GM20431 (cell line): ENCODE measurements around the gene CRYBB3.

Experiments
- in situ Hi-C: fragments of 300-500 bp; cut with MseI, MboI; formaldehyde crosslinking; loops from one replicate; pipeline ENCODE4 v1.15.0; 2020; ENCODE audit warnings: low sequenced_read_pairs; ENCODE audit not compliant: unreplicated experiment

Gene CRYBB3

GRCh38 chr22:25174156-25174887 lies 25.3 kb upstream of the CRYBB3 start:
- in situ Hi-C loops = loop anchor here (10.0 kb wide), 1 partner anchor 100 kb away; no protein-coding TSS in a partner anchor

- in situ Hi-C loops = loop anchor here (10.0 kb wide), 1 partner anchor 100 kb away; no protein-coding TSS in a partner anchor
Measured at GRCh38 chr22:25174888-25175411, 24.7 kb upstream of the CRYBB3 start.

- in situ Hi-C loops = loop anchor here (10.0 kb wide), 1 partner anchor 101 kb away; no protein-coding TSS in a partner anchor
Measured at GRCh38 chr22:25176175-25176574, 23.5 kb upstream of the CRYBB3 start.

GRCh38 chr22:25176799-25177198 lies 22.9 kb upstream of the CRYBB3 start:
- in situ Hi-C loops = loop anchor here (10.0 kb wide), 1 partner anchor 102 kb away; no protein-coding TSS in a partner anchor

GRCh38 chr22:25177226-25177625 lies 22.4 kb upstream of the CRYBB3 start:
- in situ Hi-C loops = loop anchor here (10.0 kb wide), 1 partner anchor 102 kb away; no protein-coding TSS in a partner anchor

- in situ Hi-C loops = loop anchor here (10.0 kb wide), 1 partner anchor 103 kb away; no protein-coding TSS in a partner anchor
Measured at GRCh38 chr22:25177895-25178294, 21.8 kb upstream of the CRYBB3 start.

- in situ Hi-C loops = loop anchor here (10.0 kb wide), 1 partner anchor 104 kb away; no protein-coding TSS in a partner anchor
Measured at GRCh38 chr22:25178348-25178747, 21.3 kb upstream of the CRYBB3 start.

- in situ Hi-C loops = loop anchor here (10.0 kb wide), 1 partner anchor 104 kb away; no protein-coding TSS in a partner anchor
Measured at GRCh38 chr22:25178869-25179631, 20.6 kb upstream of the CRYBB3 start.

GRCh38 chr22:25182131-25183110 lies 17.2 kb upstream of the CRYBB3 start:
- in situ Hi-C loops = no loop called here

GRCh38 chr22:25183949-25184619 lies 15.6 kb upstream of the CRYBB3 start:
- in situ Hi-C loops = no loop called here

- in situ Hi-C loops = no loop called here
Measured at GRCh38 chr22:25186140-25186539, 13.5 kb upstream of the CRYBB3 start.

- in situ Hi-C loops = no loop called here
Measured at GRCh38 chr22:25187469-25187868, 12.2 kb upstream of the CRYBB3 start.

GRCh38 chr22:25192406-25192805 lies 7.3 kb upstream of the CRYBB3 start:
- in situ Hi-C loops = no loop called here

GRCh38 chr22:25193130-25193529 lies 6.5 kb upstream of the CRYBB3 start:
- in situ Hi-C loops = no loop called here

GRCh38 chr22:25193548-25193947 lies 6.1 kb upstream of the CRYBB3 start:
- in situ Hi-C loops = no loop called here

GRCh38 chr22:25196326-25196725 lies 3.3 kb upstream of the CRYBB3 start:
- in situ Hi-C loops = no loop called here

GRCh38 chr22:25197340-25197739 lies 2.3 kb upstream of the CRYBB3 start:
- in situ Hi-C loops = no loop called here

GRCh38 chr22:25200967-25201366 lies 1.3 kb downstream of the CRYBB3 start:
- in situ Hi-C loops = no loop called here
